LNCaP clone FGC (cell line): ENCODE measurements around the gene ACR.
A peak's percentile ranks its signal among the peaks of the same experiment; 100 is the strongest.
"Not testable (repeated sequence)": the region's sequence is repeated elsewhere in the genome, so short reads cannot be mapped to it uniquely, and the experiment has no call there.

ENCODE experiments used
- DNase-seq: peaks from one replicate; pipeline ENCODE4 v3.0.0-alpha.2; 2011; ENCODE audit warnings: low read depth
- H3K4me3 ChIP-seq: 2 replicates; pipeline ENCODE4 v1.5.1; 2011; ENCODE audit warnings: mild to moderate bottlenecking, low read depth, low read length, control low read depth
- TF ChIP-seq, protein P1 (sequence below): IDR thresholded peaks from 2 replicates; pipeline ENCODE4 v1.5.1; 2012; ENCODE audit warnings: mild to moderate bottlenecking; ENCODE audit not compliant: control insufficient read depth, insufficient read depth; ENCODE audit errors: extremely low read depth

Gene ACR

GRCh38 chr22:50748630-50749029, 10.6 kb downstream of the ACR start:
- H3K4me3 ChIP-seq, DNase-seq: not testable (repeated sequence)

- H3K4me3 ChIP-seq, DNase-seq: not testable (repeated sequence)
These were observed 11.5 kb downstream of the ACR start for GRCh38 chr22:50749302-50750074.

DNA sequence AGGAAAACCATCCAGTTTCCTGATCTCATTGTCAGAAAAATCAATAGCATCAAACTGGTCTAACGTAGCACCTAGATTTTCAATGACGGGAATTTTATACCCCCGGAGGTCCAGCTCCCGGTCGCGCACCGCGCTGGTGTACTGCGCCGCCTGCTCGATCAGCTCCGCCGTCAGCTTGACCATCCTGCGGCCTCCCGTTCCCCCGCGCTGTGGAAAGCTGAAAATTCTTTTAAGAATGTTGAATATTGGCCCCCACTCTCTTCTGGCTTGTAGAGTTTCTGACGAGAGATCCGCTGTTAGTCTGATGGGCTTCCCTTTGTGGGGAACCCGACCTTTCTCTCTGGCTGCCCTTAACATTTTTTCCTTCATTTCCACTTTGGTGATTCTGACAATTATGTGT, 17.2 kb downstream of the ACR start:
- H3K4me3 ChIP-seq, DNase-seq: not testable (repeated sequence)

DNA sequence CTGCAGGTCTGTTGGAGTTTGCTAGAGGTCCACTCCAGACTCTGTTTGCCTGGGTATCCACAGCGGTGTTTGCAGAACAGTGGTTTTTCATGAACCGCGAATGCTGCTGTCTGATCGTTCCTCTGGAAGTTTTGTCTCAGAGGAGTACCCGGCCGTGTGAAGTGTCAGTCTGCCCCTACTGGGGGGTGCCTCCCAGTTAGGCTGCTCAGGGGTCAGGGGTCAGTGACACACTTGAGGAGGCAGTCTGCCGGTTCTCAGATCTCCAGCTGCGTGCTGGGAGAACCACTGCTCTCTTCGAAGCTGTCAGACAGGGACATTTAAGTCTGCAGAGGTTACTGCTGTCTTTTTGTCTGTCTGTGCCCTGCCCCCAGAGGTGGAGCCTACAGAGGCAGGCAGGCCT, 18.4 kb downstream of the ACR start:
- not testable (repeated sequence) for DNase-seq
- H3K4me3 ChIP-seq: peak overlapping the region; percentile 51

DNA sequence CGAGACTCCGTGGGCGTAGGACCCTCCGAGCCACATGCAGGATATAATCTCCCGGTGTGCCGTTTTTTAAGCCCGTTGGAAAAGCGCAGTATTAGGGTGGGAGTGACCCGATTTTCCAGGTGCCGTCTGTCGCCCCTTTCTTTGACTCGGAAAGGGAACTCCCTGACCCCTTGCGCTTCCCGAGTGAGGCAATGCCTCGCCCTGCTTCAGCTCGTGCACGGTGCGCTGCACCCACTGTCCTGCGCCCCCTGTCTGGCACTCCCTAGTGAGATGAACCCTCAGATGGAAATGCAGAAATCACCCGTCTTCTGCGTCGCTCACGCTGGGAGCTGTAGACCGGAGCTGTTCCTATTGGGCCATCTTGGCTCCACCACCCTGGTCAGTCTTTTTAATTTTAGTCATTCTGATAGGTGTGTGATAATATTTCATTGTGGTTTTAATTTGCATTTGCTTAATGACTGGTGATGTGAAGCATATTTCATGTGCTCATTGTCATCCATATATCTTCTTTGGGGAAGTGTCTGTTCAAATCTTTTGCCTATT, 19.0 kb downstream of the ACR start:
- TF ChIP-seq, protein P1, sequence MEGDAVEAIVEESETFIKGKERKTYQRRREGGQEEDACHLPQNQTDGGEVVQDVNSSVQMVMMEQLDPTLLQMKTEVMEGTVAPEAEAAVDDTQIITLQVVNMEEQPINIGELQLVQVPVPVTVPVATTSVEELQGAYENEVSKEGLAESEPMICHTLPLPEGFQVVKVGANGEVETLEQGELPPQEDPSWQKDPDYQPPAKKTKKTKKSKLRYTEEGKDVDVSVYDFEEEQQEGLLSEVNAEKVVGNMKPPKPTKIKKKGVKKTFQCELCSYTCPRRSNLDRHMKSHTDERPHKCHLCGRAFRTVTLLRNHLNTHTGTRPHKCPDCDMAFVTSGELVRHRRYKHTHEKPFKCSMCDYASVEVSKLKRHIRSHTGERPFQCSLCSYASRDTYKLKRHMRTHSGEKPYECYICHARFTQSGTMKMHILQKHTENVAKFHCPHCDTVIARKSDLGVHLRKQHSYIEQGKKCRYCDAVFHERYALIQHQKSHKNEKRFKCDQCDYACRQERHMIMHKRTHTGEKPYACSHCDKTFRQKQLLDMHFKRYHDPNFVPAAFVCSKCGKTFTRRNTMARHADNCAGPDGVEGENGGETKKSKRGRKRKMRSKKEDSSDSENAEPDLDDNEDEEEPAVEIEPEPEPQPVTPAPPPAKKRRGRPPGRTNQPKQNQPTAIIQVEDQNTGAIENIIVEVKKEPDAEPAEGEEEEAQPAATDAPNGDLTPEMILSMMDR: 0 out of 2 replicates have a peak, but pooled peaks have one; percentile 34
- DNase-seq: peak; percentile 4
- peak overlapping the region; percentile 51 for H3K4me3 ChIP-seq

DNA sequence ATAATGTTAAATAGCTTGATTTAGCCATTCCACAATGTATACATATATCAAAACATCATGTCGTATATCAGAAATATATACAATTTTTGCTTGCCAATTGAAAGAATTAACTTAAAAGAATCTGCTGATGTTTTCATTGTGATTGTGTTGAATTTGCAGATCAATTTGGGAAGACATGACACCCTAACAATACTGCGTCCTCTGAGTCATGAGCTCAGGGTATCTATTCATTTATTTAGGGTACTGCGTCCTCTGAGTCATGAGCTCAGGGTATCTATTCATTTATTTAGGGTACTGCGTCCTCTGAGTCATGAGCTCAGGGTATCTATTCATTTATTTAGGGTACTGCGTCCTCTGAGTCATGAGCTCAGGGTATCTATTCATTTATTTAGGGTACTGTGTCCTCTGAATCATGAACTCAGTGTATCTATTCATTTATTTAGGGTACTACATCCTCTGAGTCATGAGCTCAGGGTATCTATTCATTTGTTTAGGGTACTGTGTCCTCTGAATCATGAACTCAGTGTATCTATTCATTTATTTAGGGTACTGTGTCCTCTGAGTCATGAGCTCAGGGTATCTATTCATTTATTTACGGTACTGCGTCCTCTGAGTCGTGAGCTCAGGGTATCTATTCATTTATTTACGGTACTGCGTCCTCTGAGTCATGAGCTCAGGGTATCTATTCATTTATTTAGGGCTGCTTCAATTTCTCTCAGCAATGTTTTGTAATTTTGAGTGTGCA, 21.8 kb downstream of the ACR start:
- not testable (repeated sequence) for H3K4me3 ChIP-seq, DNase-seq

GRCh38 chr22:50761829-50762228, 23.8 kb downstream of the ACR start:
- not testable (repeated sequence) for H3K4me3 ChIP-seq, DNase-seq

- H3K4me3 ChIP-seq, DNase-seq: not testable (repeated sequence)
These were observed 26.3 kb downstream of the ACR start for GRCh38 chr22:50764288-50764687.

- DNase-seq: not testable (repeated sequence)
These were observed 37.1 kb downstream of the ACR start for GRCh38 chr22:50775132-50775531.

GRCh38 chr22:50777631-50778030, 39.6 kb downstream of the ACR start:
- not testable (repeated sequence) for DNase-seq, H3K4me3 ChIP-seq

More at GRCh38 chr22:50775132-50775531, 37.1 kb downstream of the ACR start:
- TF ChIP-seq, protein P1: peak; percentile 53
- not testable (repeated sequence) for H3K4me3 ChIP-seq

GRCh38 chr22:50780244-50780643, 42.2 kb downstream of the ACR start:
- not testable (repeated sequence) for H3K4me3 ChIP-seq, DNase-seq

DNA sequence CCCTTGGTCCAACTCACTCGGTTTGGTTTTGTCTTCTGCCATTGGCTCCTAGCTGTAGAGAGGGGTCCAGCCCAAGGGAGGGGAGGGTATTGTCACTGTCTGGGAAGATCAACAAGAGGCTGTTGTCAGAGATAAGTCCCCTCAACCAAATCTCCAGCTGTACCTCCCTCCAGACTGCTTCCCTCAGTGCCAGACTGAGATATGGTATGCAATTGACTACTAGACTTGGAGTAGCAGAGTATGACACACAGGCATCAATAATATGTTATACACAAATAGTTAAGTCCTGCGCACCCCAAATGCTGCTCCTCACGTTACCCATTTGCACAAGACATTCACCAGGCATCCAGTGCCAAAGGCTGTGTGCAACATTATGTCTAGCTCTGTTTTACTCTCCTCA, 44.2 kb downstream of the ACR start:
- H3K4me3 ChIP-seq, DNase-seq: not testable (repeated sequence)

GRCh38 chr22:50783033-50783879, 45.3 kb downstream of the ACR start, which contains the start of gene RABL2B:
RABL2B (minus strand) TSS chr22:50783636; CDS start chr22:50782294, 1,342 bp downstream.
- H3K4me3 ChIP-seq: peak within 1 kb of the TSS; percentile 54
- peak; percentile 46 for DNase-seq

DNA sequence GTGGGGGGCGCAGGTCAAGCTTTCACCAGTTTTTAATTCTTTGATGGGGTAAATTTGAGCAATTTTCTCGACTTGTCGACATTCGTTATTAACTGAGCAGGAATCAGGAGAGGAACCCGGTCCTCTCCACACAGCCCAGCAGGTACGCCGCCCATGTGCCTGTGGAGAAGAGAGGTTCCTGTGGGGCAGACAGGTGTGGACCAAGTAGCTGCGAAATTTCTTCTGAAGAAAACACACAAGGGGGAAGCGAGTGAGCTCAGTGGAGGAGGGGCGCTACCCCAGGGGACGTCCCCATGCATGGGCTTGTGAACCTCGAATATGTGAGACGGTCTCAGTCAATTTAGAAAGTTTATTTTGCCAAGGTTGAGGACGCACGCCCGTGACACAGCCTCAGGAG, 45.9 kb downstream of the ACR start:
- DNase-seq: not testable (repeated sequence)
- peak overlapping the region; percentile 54 for H3K4me3 ChIP-seq

GRCh38 chr22:50785289-50785688, 47.3 kb downstream of the ACR start:
- DNase-seq, H3K4me3 ChIP-seq: not testable (repeated sequence)

DNA sequence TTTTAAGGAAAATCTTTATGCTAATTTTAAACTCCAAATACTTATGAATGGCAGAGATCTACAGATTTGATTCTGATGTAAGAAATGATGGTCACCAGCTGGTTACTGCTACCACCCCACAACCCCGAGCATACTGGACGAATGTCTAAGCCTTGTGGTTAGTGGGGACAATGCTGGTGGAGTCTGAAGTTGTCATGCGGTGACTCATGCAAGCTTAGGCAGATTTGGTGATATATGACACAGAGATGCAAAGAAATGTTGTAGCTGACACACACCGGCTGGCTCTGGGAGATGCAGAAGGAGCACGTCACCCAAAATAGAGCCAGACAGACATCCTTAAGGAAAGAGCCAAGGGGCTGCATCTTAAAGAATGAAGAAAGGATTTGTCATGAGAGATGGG, 48.9 kb downstream of the ACR start:
- DNase-seq, H3K4me3 ChIP-seq: not testable (repeated sequence)
